DMS153 (cell line): ENCODE measurements around the gene DUOX2.
"Not testable (repeated sequence)": the region's sequence is repeated elsewhere in the genome, so short reads cannot be mapped to it uniquely, and the experiment has no call there.

ENCODE experiments used
- DNase-seq: peaks from one replicate; lab custom pipeline; 2025; lab: John Stamatoyannopoulos, UW

DUOX2 gene

DNA sequence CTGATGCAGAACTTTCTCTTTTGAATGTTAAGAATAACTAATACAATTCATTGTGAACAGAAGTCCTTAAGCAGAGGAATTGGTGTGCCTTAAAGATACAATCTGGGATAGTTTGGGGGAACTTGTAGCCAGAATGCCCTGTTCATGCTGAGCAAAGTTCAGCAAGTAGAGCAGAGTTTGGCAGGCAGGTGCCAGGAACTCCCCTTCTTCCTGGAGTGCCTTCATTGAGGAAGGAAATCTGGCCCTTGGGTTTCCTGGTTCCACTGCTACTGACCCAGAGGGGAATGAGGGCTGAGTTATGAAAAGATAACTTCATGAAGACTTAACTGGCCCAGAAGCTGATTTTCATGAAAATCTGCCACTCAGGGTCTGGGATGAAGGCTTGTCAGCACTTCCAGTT, 40.4 kb downstream of the DUOX2 start:
- not testable (repeated sequence) for DNase-seq

GRCh38 chr15:45069942-45070360, 44.0 kb downstream of the DUOX2 start:
- not testable (repeated sequence) for DNase-seq

GRCh38 chr15:45064386-45064785, 49.6 kb downstream of the DUOX2 start:
- no peak for DNase-seq

GRCh38 chr15:45062301-45062700, 51.7 kb downstream of the DUOX2 start:
- DNase-seq = not testable (repeated sequence)

DNA sequence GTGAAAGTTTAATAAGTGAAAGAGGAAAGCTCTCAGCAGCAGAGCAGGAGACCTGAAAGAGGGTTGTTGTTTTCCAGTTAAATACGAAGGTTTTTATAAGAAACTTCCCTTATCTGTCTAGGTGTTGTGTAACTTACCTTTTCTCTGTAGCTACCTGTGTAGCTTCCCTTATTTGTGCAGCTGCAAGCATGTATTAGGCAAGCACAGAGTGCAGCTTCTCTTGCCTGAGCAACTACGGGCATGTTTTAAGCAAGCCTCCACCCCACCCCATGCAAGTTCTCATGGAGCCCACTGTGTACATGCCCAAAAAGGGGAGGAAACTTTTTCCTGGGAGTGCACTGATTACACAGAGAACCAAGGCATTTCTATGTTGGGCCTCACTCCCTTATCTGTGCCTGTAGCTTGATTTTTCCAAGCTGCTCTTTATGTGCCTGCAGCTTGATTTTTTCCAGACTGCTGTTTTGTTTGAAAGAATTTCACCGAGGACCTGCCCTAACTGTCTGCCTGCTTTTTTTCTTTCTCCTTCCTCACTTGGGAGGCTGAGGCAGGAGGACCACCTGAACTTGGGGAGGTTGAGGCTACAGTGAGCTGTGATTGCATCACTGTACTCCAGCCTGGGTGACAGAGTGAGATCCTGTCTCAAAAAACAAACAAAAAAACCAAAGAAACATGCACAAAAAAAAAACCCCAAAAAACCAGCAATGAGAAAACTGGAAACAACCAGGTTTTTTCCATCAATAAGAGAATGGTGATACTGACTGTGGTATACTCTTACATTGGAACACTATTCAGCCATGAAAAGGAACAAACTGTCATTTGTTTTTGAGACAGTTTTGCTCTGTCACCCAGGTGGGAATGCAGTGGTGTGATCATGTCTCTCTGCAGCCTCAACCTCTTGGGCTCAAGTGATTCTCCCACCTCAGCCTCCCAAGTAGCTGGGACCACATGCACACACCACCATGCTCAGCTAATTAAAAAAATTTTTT, 55.0 kb downstream of the DUOX2 start:
- DNase-seq = not testable (repeated sequence)

- not testable (repeated sequence) for DNase-seq
These were observed 61.3 kb downstream of the DUOX2 start for GRCh38 chr15:45052676-45053075.

GRCh38 chr15:45050587-45050986, 63.4 kb downstream of the DUOX2 start:
- no peak for DNase-seq

DNA sequence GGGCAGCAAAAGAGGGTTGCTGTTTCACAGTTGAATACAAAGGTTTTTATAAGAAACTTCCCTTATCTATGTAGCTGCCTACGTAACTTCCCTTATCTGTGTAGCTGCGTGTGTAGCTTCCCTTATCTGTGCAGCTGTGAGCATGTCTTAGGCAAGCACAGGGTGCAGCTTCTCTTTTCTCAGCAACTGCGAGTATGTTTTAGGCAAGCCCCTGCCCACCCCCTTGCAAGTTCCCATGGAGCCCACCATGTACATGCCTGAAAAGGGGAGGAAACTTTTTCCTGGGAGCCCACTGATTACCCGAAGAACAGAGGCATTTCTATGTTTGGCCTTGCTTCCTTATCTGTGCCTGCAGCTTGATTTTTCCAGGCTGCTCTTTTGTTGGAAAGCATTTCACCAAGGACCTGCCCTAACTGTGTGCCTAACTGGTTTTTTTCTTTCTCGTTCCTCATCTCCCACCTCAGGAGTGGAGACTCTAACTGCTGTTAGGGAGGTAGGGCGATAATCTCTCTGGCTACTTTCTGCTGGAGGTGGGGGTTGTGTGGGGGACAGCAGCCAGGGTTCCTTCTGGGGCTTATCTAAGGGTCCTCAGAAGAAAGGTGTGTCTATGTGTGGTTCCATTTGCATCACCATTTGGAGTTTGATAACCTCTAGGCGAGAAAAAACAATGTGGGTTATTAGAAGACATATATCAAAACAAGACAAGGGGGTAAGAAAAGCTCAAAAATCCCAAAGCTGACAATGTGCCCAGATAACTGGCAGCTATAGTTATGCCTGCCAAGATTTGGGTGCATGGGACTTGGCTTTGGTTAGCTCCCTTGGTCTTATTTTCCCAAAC, 65.0 kb downstream of the DUOX2 start:
- DNase-seq = no peak

GRCh38 chr15:45048449-45048793, 65.6 kb downstream of the DUOX2 start:
- not testable (repeated sequence) for DNase-seq

- DNase-seq = not testable (repeated sequence)
These were observed 69.7 kb downstream of the DUOX2 start for GRCh38 chr15:45044270-45044669.

GRCh38 chr15:45042859-45043258, 71.1 kb downstream of the DUOX2 start:
- not testable (repeated sequence) for DNase-seq
